K562 (cell line): Measurements from ENCODE around the gene SPDYE4. TPM values are rescaled to one million over a fixed set of nuclear protein-coding genes. Genes with fewer than 3 reads are reported as not detected.

Experiments
- ATAC-seq: fragments of 200-7000 bp; cut with Tn5 transposase; 3 replicates; pipeline ENCODE4 v1.9.1; 2020; ENCODE audit warnings: moderate library complexity
- BruUV-seq: library from RNA; stranded (reverse); fragments of 400-500 nt; replicated peaks from 2 replicates; lab custom pipeline; 2021; lab: Mats Ljungman, UMichigan
- CTCF ChIA-PET: fragments of 300-600 bp; formaldehyde crosslinking; extraction: SDS; loops from one replicate; lab custom pipeline; 2021; ENCODE audit warnings: low intra/inter-chr PET ratio; lab: Yijun Ruan, JAX
- POLR2A ChIA-PET: fragments of 300-600, 350-650 bp; sonication (Branson Sonifier 250); formaldehyde crosslinking; extraction: SDS; loops from one replicate; lab custom pipeline; 2021; ENCODE audit warnings: antibody characterized with exemption, inconsistent platforms; lab: Yijun Ruan, JAX
- DNase-seq, 4 experiments: peaks; one replicate each; pipeline versions ENCODE4 v3.0.0 to v3.0.0-alpha.2; 2011 to 2018; ENCODE audit warnings: low spot score in 3 of 4, mixed read lengths in 3 of 4; ENCODE audit errors: extremely low read depth in 1 of 4
- FAIRE-seq: peaks from 2 replicates; lab custom pipeline; 2011; peaks lifted over from hg19 to GRCh38; lab: Jason Lieb, UNC
- H2AFZ ChIP-seq: 2 replicates; pipeline ENCODE4 v1.6.0; 2011; ENCODE audit warnings: low read depth, low read length, control low read depth, inconsistent platforms
- H3K27ac ChIP-seq: fragments of 200-600 bp; 3 replicates; pipeline ENCODE4 v1.8.0; 2011; ENCODE audit warnings: low read depth, mild to moderate bottlenecking, control low read depth, inconsistent platforms, low read length, moderate library complexity, mixed read lengths; ENCODE audit errors: extremely low read depth
- H3K27me3 ChIP-seq, 2 experiments: fragments of 300-600 bp in 1 of 2; 2 replicates in 1 of 2; 3 replicates in 1 of 2; pipeline versions ENCODE4 v1.6.0 to v1.8.0; 2011; ENCODE audit warnings: inconsistent platforms in 2 of 2, low read length in 2 of 2, mild to moderate bottlenecking in 1 of 2, mixed read lengths in 1 of 2, moderate library complexity in 1 of 2; ENCODE audit not compliant: control insufficient read depth in 2 of 2, insufficient read depth in 2 of 2
- H3K36me3 ChIP-seq: fragments of 300-600 bp; 3 replicates; pipeline ENCODE4 v1.8.0; 2011; ENCODE audit warnings: mild to moderate bottlenecking, low read length, inconsistent platforms; ENCODE audit not compliant: control insufficient read depth, insufficient read depth
- H3K4me1 ChIP-seq, 2 experiments: fragments of 200-600 bp in 1 of 2; replicated peaks in 1 of 2; 2 replicates in 1 of 2; 3 replicates in 1 of 2; pipeline versions ENCODE4 v1.5.1 to v1.8.0; 2011; ENCODE audit warnings: inconsistent platforms in 2 of 2, low read length in 2 of 2, mild to moderate bottlenecking in 1 of 2, mixed read lengths in 1 of 2, moderate library complexity in 1 of 2; ENCODE audit not compliant: control insufficient read depth in 2 of 2, insufficient read depth in 2 of 2
- H3K4me2 ChIP-seq: 2 replicates; pipeline ENCODE4 v1.6.1; 2011; ENCODE audit warnings: low read length, control low read depth, inconsistent platforms, mixed read lengths; ENCODE audit not compliant: insufficient read depth
- H3K4me3 ChIP-seq: fragments of 200-600 bp; sonication (generic), shearing (Covaris generic); 2 replicates; pipeline ENCODE4 v1.5.1; 2016; ENCODE audit warnings: control low read depth, inconsistent platforms
- H3K79me2 ChIP-seq: fragments of 200-600 bp; 3 replicates; pipeline ENCODE4 v1.8.0; 2011; ENCODE audit warnings: low read length, inconsistent platforms; ENCODE audit not compliant: control insufficient read depth, insufficient read depth
- H3K9ac ChIP-seq, 2 experiments: 2 replicates each; pipeline versions ENCODE4 v1.6.0 to v1.6.1; 2011; ENCODE audit warnings: low read depth in 2 of 2, low read length in 2 of 2, control low read depth in 1 of 2, inconsistent platforms in 1 of 2, mild to moderate bottlenecking in 1 of 2, mixed read lengths in 1 of 2; ENCODE audit not compliant: insufficient read depth in 1 of 2
- H3K9me1 ChIP-seq: one replicate; pipeline ENCODE4 v1.6.0; 2011; ENCODE audit warnings: inconsistent platforms, mild to moderate bottlenecking, low read length, moderate library complexity; ENCODE audit not compliant: control insufficient read depth, insufficient read depth
- H3K9me3 ChIP-seq: replicated peaks from 2 replicates; pipeline ENCODE4 v1.5.1; 2011; ENCODE audit warnings: low read depth, low read length, inconsistent platforms; ENCODE audit not compliant: control insufficient read depth, insufficient read depth
- H4K20me1 ChIP-seq: replicated peaks from 2 replicates; pipeline ENCODE4 v1.6.1; 2011; ENCODE audit warnings: low read length, inconsistent platforms, mixed read lengths; ENCODE audit not compliant: control insufficient read depth, insufficient read depth
- CXXC5 ChIP-seq: fragments of 250-450 bp; sonication (Bioruptor Pico); IDR thresholded peaks from 2 replicates; pipeline ENCODE4 v1.8.0; 2022; ENCODE audit warnings: inconsistent platforms, mild to moderate bottlenecking, moderate library complexity
- ETS2 ChIP-seq: IDR thresholded peaks from 2 replicates; pipeline ENCODE4 v1.6.1; 2016; ENCODE audit warnings: borderline replicate concordance, missing genetic modification characterization, mild to moderate bottlenecking, moderate library complexity, missing compliant biosample characterization; ENCODE audit not compliant: poor library complexity, severe bottlenecking
- GTF2E2 ChIP-seq: fragments of 200-800 bp; sonication (Bioruptor generic); IDR thresholded peaks from 2 replicates; pipeline ENCODE4 v1.6.1; 2016; ENCODE audit warnings: missing genetic modification characterization, missing compliant biosample characterization
- ILF3 ChIP-seq: fragments of 450-650 bp; IDR thresholded peaks from 2 replicates; pipeline ENCODE4 v1.6.1; 2018; ENCODE audit warnings: antibody characterized with exemption, mild to moderate bottlenecking, moderate library complexity, borderline replicate concordance
- KDM2B ChIP-seq: fragments of 250-450 bp; sonication (Bioruptor Pico); IDR thresholded peaks from 2 replicates; pipeline ENCODE4 v1.8.0; 2021; ENCODE audit warnings: mild to moderate bottlenecking, moderate library complexity
- NCOA1 ChIP-seq: fragments of 450-650 bp; IDR thresholded peaks from 2 replicates; pipeline ENCODE4 v1.6.1; 2016; ENCODE audit warnings: low read depth
- NCOR1 ChIP-seq: fragments of 450-650 bp; IDR thresholded peaks from 2 replicates; pipeline ENCODE4 v1.6.1; 2016; ENCODE audit warnings: mild to moderate bottlenecking, moderate library complexity
- NEUROD1 ChIP-seq: fragments of 150-350 bp; IDR thresholded peaks from 2 replicates; pipeline ENCODE4 v1.6.1; 2014; ENCODE audit warnings: borderline replicate concordance, low read length, low read depth; ENCODE audit not compliant: partially characterized antibody
- NR3C1 ChIP-seq: sonication (generic); formaldehyde crosslinking; IDR thresholded peaks from 2 replicates; pipeline ENCODE4 v1.8.1; 2022; ENCODE audit warnings: missing genetic modification reagents
- PHB2 ChIP-seq: fragments of 450-650 bp; IDR thresholded peaks from 2 replicates; pipeline ENCODE4 v1.6.1; 2017; ENCODE audit warnings: low read depth
- SAFB ChIP-seq: fragments of 200-400 bp; formaldehyde crosslinking; IDR thresholded peaks from 2 replicates; pipeline ENCODE4 v1.6.1; 2017; ENCODE audit warnings: low read depth, low read length, borderline replicate concordance
- ZFPM2 ChIP-seq: fragments of 250-450 bp; sonication (Bioruptor Pico); IDR thresholded peaks from 2 replicates; pipeline ENCODE4 v1.5.1; 2022; ENCODE audit warnings: mild to moderate bottlenecking
- ZNF740 ChIP-seq, 3 experiments: fragments of 200-800 bp in 1 of 3; sonication (Bioruptor generic) in 1 of 3; sonication (generic) in 1 of 3; formaldehyde crosslinking in 1 of 3; IDR thresholded peaks; 2 replicates each; pipeline versions ENCODE4 v1.6.1 to v1.8.0; 2016 to 2022; ENCODE audit warnings: mild to moderate bottlenecking in 2 of 3, missing compliant biosample characterization in 2 of 3, missing genetic modification characterization in 2 of 3, missing genetic modification reagents in 1 of 3
- WGBS: fragments of 100-300 bp; shearing (Covaris generic); methylation state at CpG from one replicate; pipeline ENCODE4 v1.1.6; 2016; ENCODE audit warnings: low coverage, mixed read lengths; ENCODE audit not compliant: insufficient coverage; ENCODE audit errors: missing lambda C conversion rate; 5-methylcytosine and 5-hydroxymethylcytosine counted together
- in situ Hi-C: fragments of 300-500 bp; cut with MboI; formaldehyde crosslinking; loops from 4 replicates; pipeline ENCODE4 v1.15.0; 2018; ENCODE audit warnings: inconsistent platforms, mixed read lengths
- intact Hi-C: fragments of 100-400 bp; cut with micrococcal nuclease; formaldehyde crosslinking; loops from 2 replicates; pipeline ENCODE4 v1.14.2; 2022
- polyA plus RNA-seq, 8 experiments: library from polyadenylated mRNA; depleted of rRNA in 4 of 8; stranded (reverse) in 5 of 8; unstranded in 3 of 8; fragments of >200 nt; fragmentation: Nextera tagmentation in 2 of 8; fragmentation: Illumina TruSeq in 1 of 8; extraction: Ambion mirVana in 2 of 8; extraction: Trizol in 1 of 8; gene quantifications; 2 replicates each; pipeline versions ENCODE4 v1.2.1 to v1.2.3, GENCODE V29; 2011 to 2014; ENCODE audit warnings: inconsistent platforms in 1 of 8, missing spikeins in 1 of 8
- total RNA-seq, 7 experiments: library from RNA; depleted of rRNA in 6 of 7; stranded (reverse); fragments of >200 nt in 6 of 7; fragmentation: Illumina TruSeq in 2 of 7; extraction: Trizol in 2 of 7; gene quantifications; 2 replicates each; pipeline versions ENCODE4 v1.2.1 to v1.2.3, GENCODE V29; 2011 to 2021; ENCODE audit warnings: low replicate concordance in 1 of 7

Gene SPDYE4
- total and polyA plus RNA-seq, 9 of the 15 experiments (the other 6 are each of a cell fraction or from before 2014, with no cell fraction given) = not detected

GRCh38 chr17:8781776-8782175 lies 23.4 kb upstream of the SPDYE4 start:
- FAIRE-seq (no peak), DNase-seq (no peak), ATAC-seq (no peak)
- Histone ChIP-seq H3K4me2 (no peak overlapping the region), H3K9me3 (no peaks in the 10 kb centered on the region), H3K27ac (no peak overlapping the region), H3K4me1 (no peaks in the 10 kb centered on the region), H3K79me2 (no peaks in the 10 kb centered on the region), H3K4me3 (no peak overlapping the region), H3K27me3 (peaks cover 2 to 6% of the 10 kb centered on the region in 2 experiments; a peak in 1 of 5 replicates), H4K20me1 (no peaks in the 10 kb centered on the region), H3K9ac (no peak overlapping the region), H3K9me1 (no peaks in the 10 kb centered on the region), H2AFZ (no peak overlapping the region), H3K36me3 (no peaks in the 10 kb centered on the region)
- CTCF ChIA-PET = no interaction called here
- in situ Hi-C loops (loop anchor here (25.0 kb wide), 1 partner anchor 719 kb away; no protein-coding TSS in a partner anchor), intact Hi-C loops (no loop called here)
- TF ChIP-seq KDM2B (CRISPR knock-in tag) = no peak
- TF ChIP-seq NEUROD1 = no peak
- no peak for TF ChIP-seq NCOR1
- no peak for TF ChIP-seq GTF2E2
- TF ChIP-seq ZNF740 (CRISPR knock-in tag; IDR thresholded peaks at IDR 0.05) = no peak
- no peak for TF ChIP-seq ZNF740 (tag; IDR thresholded peaks at IDR 0.05)
- TF ChIP-seq NCOA1 = no peak
- TF ChIP-seq CXXC5 (CRISPR knock-in tag) = no peak
- TF ChIP-seq ZFPM2 (CRISPR knock-in tag) = no peak
- TF ChIP-seq SAFB = no peak
- no peak for TF ChIP-seq ILF3
- no peak for TF ChIP-seq PHB2
- TF ChIP-seq NR3C1 = no peak
- TF ChIP-seq ETS2 (tag) = no peak
- BruUV-seq = no TSS peak
- 0% methylated on average over 4 of the region's 4 CpGs for WGBS
- POLR2A ChIA-PET = no interaction called here
